H1 (cell line): ENCODE data around the gene ADSS1. TPM values are rescaled to one million over a fixed set of nuclear protein-coding genes. Genes with fewer than 3 reads are reported as not detected.

ENCODE experiments used
- E2F6 ChIP-seq: IDR thresholded peaks from 2 replicates; pipeline ENCODE4 v1.6.1; 2012; ENCODE audit warnings: inconsistent platforms
- GTF2F1 ChIP-seq: IDR thresholded peaks from 2 replicates; pipeline ENCODE4 v1.6.1; 2012; ENCODE audit warnings: low read depth, low read length, improper control_type of control experiment, borderline replicate concordance
- KDM5A ChIP-seq: fragments of 200-600 bp; IDR thresholded peaks from 2 replicates; pipeline ENCODE4 v1.7.1; 2012; ENCODE audit warnings: mild to moderate bottlenecking, low read length, inconsistent platforms, mixed read lengths
- polyA plus RNA-seq, 7 experiments: library from polyadenylated mRNA; depleted of rRNA in 3 of 7; stranded (reverse) in 5 of 7; unstranded in 2 of 7; fragments of >200 nt in 5 of 7; fragments of 200-250 nt in 2 of 7; gene quantifications; 1 replicate in 5 of 7; 2 replicates in 1 of 7; 4 replicates in 1 of 7; pipeline versions ENCODE4 v1.2.1 to v1.2.3, GENCODE V29; 2011 to 2013; ENCODE audit warnings: missing spikeins in 2 of 7, mixed read lengths in 2 of 7
- total RNA-seq: library from RNA; stranded (reverse); fragmentation: NEBNext Ultra II Directional; extraction: Animal tissue kit (Norgen Biotek cat#: 25700); gene quantifications from 2 replicates; pipeline ENCODE4 v1.2.1, GENCODE V29; 2021

ADSS1 gene
- total and polyA plus RNA-seq, 2 of the 8 experiments (the other 6 are each of a cell fraction or from before 2014, with no cell fraction given): 7.1 to 7.9 TPM

GRCh38 chr14:104776961-104777807 lies 53.2 kb downstream of the ADSS1 start (continued):
- TF ChIP-seq KDM5A: no peak
- TF ChIP-seq E2F6: no peak
- TF ChIP-seq GTF2F1: no peak
